NCI-H1048 (cell line): ENCODE data around the gene FAM133A.

Experiments
- DNase-seq: peaks from one replicate; lab custom pipeline; 2025; lab: John Stamatoyannopoulos, UW

The FAM133A gene

GRCh38 chrX:93673869-93674271 is at the start of gene FAM133A:
Gene FAM133A, plus strand, starts transcription at chrX:93674206. Its CDS starts 35,214 bp downstream, at chrX:93709420.
- no peak for DNase-seq

- no peak for DNase-seq
Measured at GRCh38 chrX:93637591-93637990, 36.4 kb upstream of the FAM133A start.

DNA sequence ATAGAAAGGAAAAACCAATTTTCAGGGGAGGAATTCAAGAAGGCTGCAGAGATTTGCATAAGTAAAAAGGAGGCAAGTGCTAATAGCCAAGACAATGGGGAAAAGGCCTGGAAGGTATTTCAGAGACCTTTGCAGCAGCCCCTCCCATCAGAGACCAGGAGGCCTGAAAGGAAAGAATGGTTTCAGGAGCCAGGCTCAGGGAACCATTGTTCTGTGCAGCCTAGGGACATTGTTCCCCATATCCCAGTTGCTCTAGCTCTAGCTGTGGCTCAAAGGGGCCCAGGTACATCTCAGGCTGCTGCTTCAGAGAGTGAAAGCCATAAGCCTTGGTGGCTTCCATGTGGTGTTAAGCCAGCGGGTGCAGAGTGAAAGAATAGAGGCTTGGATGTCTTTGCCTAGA is 24.6 kb upstream of the FAM133A start:
- DNase-seq, result no peak

GRCh38 chrX:93660575-93660974 is 13.4 kb upstream of the FAM133A start:
- DNase-seq, result no peak

GRCh38 chrX:93673056-93673868 is 744 bp upstream of the FAM133A start, which contains the start of gene NAP1L3:
Gene NAP1L3, minus strand, starts transcription at chrX:93673578. Its CDS starts 274 bp downstream, at chrX:93673304.
- no peak for DNase-seq

DNA sequence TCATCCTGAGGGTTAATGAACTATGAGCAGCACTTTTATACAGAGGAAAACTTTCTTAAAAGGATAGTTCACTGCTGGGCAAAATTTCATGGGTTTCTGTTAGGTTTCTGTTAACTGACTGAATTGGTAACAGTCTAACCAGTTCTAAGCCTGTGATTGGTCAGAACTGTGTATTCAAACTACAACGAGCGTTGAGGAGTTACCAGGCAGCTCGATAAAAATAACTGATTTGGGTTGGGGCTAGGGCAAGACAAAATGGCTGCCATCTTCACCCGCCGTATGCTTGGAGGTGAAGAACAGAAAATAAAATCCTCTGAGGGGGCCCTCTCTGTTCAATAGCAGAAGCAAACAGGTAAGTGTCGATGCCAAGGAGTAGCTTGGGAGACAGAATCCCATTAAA is 22.0 kb downstream of the FAM133A start:
- no peak for DNase-seq

- no peak for DNase-seq
Measured at GRCh38 chrX:93703701-93704100, 29.7 kb downstream of the FAM133A start.

DNA sequence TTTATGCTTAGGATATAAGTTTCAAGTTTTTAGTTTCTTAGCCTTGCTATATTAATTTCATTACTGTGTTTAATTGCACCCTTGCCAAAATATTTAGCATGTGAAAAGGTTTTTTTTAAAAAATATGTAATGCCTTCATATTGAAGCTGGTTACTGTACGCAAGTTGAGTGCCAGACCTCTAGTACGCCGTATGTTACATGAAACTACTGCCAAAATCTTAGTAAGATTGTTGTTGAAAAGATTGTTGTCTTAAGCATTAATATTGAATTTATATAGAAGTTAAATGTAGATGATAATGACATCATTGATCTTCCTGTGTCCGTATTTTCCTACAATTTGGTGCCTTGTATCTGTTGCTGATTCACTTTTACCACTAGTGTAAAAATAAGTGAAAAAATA is 37.1 kb downstream of the FAM133A start:
- no peak for DNase-seq

DNA sequence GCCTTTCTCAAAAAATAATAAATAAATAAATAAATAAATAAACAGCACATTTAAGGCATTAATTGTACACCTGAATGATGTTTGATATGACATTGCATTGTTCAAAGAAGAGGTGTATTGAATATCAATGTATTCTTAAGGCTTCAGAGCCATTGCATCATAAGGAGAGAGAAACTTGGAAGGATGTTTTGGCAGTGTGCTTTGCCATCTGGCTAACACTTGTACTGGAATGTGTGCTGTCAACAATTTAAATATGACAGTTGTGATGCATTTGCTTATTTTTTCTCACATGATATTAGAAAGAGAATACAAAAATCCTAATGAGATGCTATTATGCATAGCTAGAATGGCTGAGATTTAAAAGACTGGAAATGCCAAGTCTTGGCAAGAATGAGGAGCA is 67.8 kb downstream of the FAM133A start:
- DNase-seq, result no peak

GRCh38 chrX:93760163-93760562 is 86.2 kb downstream of the FAM133A start:
- no peak for DNase-seq
